Tibial artery (tissue), 4 donors: ENCODE data around the gene TSHZ2.

Experiments used
- DNase-seq, 2 donors: peaks; one replicate each; pipeline ENCODE4 v3.0.0-alpha.2; 2019
- H3K27ac ChIP-seq, 2 donors: fragments of 200-600 bp; sonication (generic) in 1 of 2; 1 replicate in 1 of 2; 2 replicates in 1 of 2; pipeline ENCODE4 v1.5.1; 2018 to 2019; ENCODE audit warnings: mild to moderate bottlenecking in 1 of 2
- H3K27me3 ChIP-seq, 2 donors: fragments of 200-600 bp; sonication (generic) in 1 of 2; one replicate each; pipeline versions ENCODE4 v1.5.1 to v1.6.0; 2016 to 2019
- H3K36me3 ChIP-seq, 3 donors: fragments of 200-600 bp; sonication (generic) in 2 of 3; one replicate each; pipeline ENCODE4 v1.5.1; 2016 to 2019; ENCODE audit warnings: mild to moderate bottlenecking in 2 of 3
- H3K4me1 ChIP-seq, 4 donors: fragments of 200-600 bp; sonication (generic) in 2 of 4; 1 replicate in 3 of 4; 2 replicates in 1 of 4; pipeline ENCODE4 v1.5.1; 2016 to 2019
- H3K4me3 ChIP-seq, 2 donors: fragments of 200-600 bp; sonication (generic) in 1 of 2; 1 replicate in 1 of 2; 2 replicates in 1 of 2; pipeline ENCODE4 v1.5.1; 2018 to 2019; ENCODE audit warnings: mild to moderate bottlenecking in 2 of 2
- H3K9me3 ChIP-seq, 3 donors: fragments of 200-600 bp; sonication (generic) in 1 of 3; one replicate each; pipeline ENCODE4 v1.5.1; 2016 to 2019
- CTCF ChIP-seq, 2 experiments: fragments of 200-600 bp in 1 of 2; fragments of 450-650 bp in 1 of 2; IDR thresholded peaks; one replicate each; pipeline ENCODE4 v1.5.1; 2017 to 2019; ENCODE audit warnings: antibody characterized with exemption in 2 of 2, mild to moderate bottlenecking in 1 of 2, moderate library complexity in 1 of 2
- intact Hi-C: fragments of 100-400 bp; cut with DNase I; formaldehyde crosslinking; loops from one replicate; pipeline ENCODE4 v1.15.0; 2023; ENCODE audit warnings: low total_unique reads

The TSHZ2 gene

GRCh38 chr20:53250456-53250855 is 278.3 kb downstream of the TSHZ2 start:
- DNase-seq: no peak
- no peak for TF ChIP-seq CTCF (IDR thresholded peaks at IDR 0.05)
- intact Hi-C loops: no loop called here

GRCh38 chr20:53252002-53252401 is 279.8 kb downstream of the TSHZ2 start:
- intact Hi-C loops: no loop called here

More at GRCh38 chr20:53250456-53250855, 278.3 kb downstream of the TSHZ2 start:
- Histone ChIP-seq H3K36me3 (peaks cover 0 to 19% (median 0%) of the 10 kb centered on the region in 3 donors), H3K4me1 (no peaks in the 10 kb centered on the region), H3K27me3 (no peaks in the 10 kb centered on the region), H3K4me3 (no peak overlapping the region), H3K27ac (no peak overlapping the region), H3K9me3 (no peaks in the 10 kb centered on the region)

DNA sequence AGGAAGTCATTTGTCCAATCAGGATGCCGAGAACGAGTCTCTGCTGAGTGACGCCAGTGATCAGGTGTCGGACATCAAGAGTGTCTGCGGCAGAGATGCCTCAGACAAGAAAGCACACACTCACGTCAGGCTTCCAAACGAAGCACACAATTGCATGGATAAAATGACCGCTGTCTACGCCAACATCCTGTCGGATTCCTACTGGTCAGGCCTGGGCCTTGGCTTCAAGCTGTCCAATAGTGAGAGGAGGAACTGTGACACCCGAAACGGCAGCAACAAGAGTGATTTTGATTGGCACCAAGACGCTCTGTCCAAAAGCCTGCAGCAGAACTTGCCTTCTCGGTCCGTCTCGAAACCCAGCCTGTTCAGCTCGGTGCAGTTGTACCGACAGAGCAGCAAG is 281.5 kb downstream of the TSHZ2 start:
- Histone ChIP-seq H3K9me3 (no peaks in the 10 kb centered on the region), H3K4me1 (no peaks in the 10 kb centered on the region), H3K4me3 (no peak overlapping the region), H3K27me3 (no peaks in the 10 kb centered on the region), H3K36me3 (peaks cover 0 to 20% (median 0%) of the 10 kb centered on the region in 3 donors), H3K27ac (no peak overlapping the region)
- no peak for DNase-seq
- intact Hi-C loops: no loop called here
- no peak for TF ChIP-seq CTCF (IDR thresholded peaks at IDR 0.05)

More at GRCh38 chr20:53252002-53252401, 279.8 kb downstream of the TSHZ2 start:
- Histone ChIP-seq H3K36me3 (peaks cover 0 to 20% (median 0%) of the 10 kb centered on the region in 3 donors), H3K4me1 (no peaks in the 10 kb centered on the region), H3K27me3 (no peaks in the 10 kb centered on the region), H3K27ac (no peak overlapping the region), H3K4me3 (no peak overlapping the region), H3K9me3 (no peaks in the 10 kb centered on the region)
- DNase-seq: no peak
- TF ChIP-seq CTCF (IDR thresholded peaks at IDR 0.05): no peak

DNA sequence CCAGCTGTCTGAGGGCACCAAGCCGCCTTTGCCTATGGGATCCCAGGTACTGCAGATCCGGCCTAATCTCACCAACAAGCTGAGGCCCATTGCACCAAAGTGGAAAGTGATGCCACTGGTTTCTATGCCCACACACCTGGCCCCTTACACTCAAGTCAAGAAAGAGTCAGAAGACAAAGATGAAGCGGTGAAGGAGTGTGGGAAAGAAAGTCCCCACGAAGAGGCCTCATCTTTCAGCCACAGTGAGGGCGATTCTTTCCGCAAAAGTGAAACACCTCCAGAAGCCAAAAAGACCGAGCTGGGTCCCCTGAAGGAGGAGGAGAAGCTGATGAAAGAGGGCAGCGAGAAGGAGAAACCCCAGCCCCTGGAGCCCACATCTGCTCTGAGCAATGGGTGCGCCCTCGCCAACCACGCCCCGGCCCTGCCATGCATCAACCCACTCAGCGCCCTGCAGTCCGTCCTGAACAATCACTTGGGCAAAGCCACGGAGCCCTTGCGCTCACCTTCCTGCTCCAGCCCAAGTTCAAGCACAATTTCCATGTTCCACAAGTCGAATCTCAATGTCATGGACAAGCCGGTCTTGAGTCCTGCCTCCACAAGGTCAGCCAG is 283.0 kb downstream of the TSHZ2 start:
- no peak overlapping the region for H3K27ac ChIP-seq
- no peak for TF ChIP-seq CTCF (IDR thresholded peaks at IDR 0.05)
- H3K27me3 ChIP-seq: no peaks in the 10 kb centered on the region
- DNase-seq: no peak
- no peaks in the 10 kb centered on the region for H3K9me3 ChIP-seq
- H3K4me1 ChIP-seq: no peaks in the 10 kb centered on the region
- intact Hi-C loops: no loop called here
- peaks cover 0 to 20% (median 0%) of the 10 kb centered on the region in 3 donors for H3K36me3 ChIP-seq
- no peak overlapping the region for H3K4me3 ChIP-seq

DNA sequence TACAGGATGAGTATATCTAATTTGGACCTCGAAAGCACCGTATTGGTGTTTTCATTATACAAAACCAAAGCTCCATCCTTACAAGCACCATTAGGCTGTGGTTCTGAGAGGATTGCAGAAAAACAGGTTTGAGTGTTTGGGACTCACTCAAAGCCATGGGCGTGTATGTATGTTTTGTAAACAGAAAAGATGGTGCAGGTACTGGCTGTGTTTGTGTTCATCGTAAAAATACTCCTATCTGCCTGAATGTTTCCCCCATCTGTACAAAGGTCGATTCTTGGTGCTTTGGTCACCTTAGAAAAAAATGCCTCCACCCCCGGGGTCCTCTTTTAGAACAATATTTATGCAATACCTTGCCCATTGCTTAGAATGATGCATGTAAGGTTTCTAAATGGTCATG is 286.6 kb downstream of the TSHZ2 start:
- Histone ChIP-seq H3K4me1 (no peaks in the 10 kb centered on the region), H3K27me3 (no peaks in the 10 kb centered on the region), H3K4me3 (no peak overlapping the region), H3K9me3 (no peaks in the 10 kb centered on the region), H3K27ac (no peak overlapping the region), H3K36me3 (peaks cover 0 to 18% (median 0%) of the 10 kb centered on the region in 3 donors)
- no peak for TF ChIP-seq CTCF (IDR thresholded peaks at IDR 0.05)
- intact Hi-C loops: no loop called here
- no peak for DNase-seq
